HG03354 (cell line): ENCODE measurements around the gene PRR4.
A peak's percentile ranks its signal among the peaks of the same experiment; 100 is the strongest.

Experiments
- ATAC-seq: cut with Tn5 transposase; IDR thresholded peaks from one replicate; pipeline ENCODE4 v1.9.1; 2021; ENCODE audit warnings: mild to moderate bottlenecking; ENCODE audit not compliant: unreplicated experiment, poor library complexity, severe bottlenecking

The PRR4 gene, protein sequence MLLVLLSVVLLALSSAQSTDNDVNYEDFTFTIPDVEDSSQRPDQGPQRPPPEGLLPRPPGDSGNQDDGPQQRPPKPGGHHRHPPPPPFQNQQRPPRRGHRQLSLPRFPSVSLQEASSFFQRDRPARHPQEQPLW

DNA sequence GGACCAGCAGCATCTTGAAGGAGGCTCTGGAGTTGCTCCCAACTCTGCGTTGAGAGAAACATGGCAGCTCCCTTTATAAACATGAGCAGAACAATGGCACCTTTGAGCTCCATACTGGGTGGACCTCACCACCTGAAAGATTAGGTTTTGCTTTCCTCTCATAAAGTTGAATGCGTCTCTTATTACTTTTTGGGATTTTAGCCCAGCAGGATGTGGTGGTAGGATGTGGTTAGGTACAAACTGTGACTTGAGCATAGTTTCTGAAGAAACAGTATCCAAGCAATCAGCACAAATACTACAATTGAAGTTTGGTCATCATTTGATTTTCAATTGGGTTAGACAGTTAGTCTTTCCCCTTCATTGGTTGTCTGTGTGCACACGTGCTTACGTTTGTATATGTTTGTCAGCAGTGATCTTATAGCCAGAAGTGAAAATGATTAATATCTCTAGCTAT, at the start of gene PRR4:
PRR4 (minus strand) TSS at position 51 of the 454 bp plus-strand sequence; CDS start at position 13, 38 bp downstream.
- ATAC-seq = peak; percentile 57

DNA sequence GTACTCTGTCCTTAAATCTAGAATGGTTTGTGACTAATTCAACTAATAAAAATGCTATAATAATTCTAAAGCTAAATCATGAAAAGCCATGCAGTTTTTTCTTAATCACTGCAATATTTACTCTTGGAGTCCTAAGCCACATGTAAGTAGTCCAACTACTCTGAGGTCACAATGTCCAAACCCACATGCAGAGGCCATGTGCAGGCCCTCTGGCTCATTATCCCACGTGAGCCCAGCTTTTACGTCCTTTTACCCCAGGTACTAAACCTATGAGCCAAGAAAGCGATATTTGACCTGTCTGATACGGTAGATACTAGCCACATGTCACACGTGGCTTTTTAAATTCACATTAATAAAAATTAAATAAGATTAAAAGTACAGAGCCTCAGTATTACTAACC, 47.6 kb upstream of the PRR4 start:
- no peak for ATAC-seq

DNA sequence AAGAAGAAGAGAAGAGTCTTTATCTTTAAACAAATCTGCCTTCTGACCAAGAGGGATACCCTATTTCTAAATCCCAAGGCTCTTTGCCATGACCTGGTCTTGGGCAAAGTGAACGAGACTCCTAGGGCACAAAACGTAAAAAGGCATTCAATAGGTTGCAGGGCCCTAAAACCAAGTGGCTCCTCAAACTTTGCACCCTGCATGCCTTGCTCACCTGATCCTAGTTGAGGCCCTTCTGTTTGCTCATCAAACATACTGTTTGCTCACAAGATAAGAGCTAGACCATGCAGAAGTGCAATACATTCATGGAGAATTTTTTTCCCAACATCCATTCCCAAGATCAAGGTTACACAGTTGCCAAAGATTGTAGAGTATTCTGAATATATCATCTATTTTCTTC, 42.7 kb upstream of the PRR4 start:
- no peak for ATAC-seq

DNA sequence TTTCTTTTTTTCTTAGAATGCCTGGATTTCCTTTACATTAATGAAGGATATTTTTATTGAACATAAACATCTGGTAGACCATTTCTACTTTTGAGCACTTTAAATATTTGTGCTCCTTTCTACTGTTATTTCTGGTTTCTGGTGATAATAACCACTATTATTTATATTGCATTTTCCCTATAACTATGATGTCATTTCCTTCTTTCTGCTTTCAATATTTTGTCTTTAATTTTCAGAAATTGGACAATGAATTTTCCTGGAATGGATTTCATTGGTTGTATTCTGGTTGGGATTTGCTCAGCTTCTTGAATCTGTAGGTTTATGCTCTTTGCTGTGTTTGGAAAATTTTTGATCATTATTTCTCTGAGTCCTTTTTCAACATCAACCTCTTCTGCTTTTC, 40.0 kb upstream of the PRR4 start:
- ATAC-seq = no peak

DNA sequence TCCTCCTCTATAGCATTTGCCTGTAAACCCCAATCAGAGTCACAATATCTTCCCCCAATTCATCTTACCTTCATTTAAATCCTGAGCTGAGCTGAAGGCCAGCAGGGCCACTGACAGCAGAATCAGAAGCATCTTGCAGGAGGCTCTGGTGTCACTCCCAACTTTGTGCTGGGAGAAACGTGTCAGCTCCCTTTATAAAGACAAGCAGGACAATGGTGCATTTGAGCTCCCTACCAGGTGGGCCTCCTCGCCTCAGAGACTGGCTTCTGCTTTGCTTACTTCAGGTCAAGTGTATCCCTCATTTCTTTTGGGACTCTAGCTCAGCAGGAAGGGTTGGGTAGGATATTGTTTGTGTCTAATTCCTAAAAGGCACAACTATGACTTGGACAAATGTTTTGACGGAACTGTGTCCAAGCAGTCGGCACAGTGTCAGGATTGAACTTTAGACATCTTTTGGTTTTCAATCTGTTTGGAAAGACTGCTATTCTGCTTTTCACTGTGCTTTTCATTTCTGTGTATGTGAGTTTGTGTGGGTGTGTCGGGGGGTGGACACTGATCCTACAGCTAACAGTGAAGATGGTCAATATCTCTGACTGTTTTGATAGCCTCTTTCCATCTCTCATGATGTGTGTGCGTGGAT, 34.9 kb upstream of the PRR4 start, which contains the start of gene PRH1:
PRH1 (minus strand) TSS at position 170 of the 640 bp plus-strand sequence; CDS start at position 132, 38 bp downstream.
- no peak for ATAC-seq

DNA sequence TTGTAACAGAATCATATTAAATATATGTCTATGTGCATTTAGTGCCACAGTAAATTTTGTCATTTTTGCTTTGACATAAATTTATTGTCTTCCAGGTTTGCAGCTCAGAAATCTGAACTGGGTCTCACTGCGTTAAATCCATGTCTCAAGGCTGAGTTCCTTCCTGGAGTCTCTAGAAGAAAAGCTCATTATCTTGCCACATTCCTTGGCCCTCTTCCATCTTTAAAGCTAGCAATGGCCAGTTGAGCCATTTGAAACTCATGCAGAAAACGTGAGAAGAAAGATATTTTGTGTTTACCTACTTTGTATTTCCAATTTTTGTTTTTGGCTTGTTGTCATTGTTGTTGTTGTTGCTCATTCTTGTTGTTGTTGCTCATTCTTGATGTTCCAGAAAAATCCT, 24.1 kb upstream of the PRR4 start:
- no peak for ATAC-seq

DNA sequence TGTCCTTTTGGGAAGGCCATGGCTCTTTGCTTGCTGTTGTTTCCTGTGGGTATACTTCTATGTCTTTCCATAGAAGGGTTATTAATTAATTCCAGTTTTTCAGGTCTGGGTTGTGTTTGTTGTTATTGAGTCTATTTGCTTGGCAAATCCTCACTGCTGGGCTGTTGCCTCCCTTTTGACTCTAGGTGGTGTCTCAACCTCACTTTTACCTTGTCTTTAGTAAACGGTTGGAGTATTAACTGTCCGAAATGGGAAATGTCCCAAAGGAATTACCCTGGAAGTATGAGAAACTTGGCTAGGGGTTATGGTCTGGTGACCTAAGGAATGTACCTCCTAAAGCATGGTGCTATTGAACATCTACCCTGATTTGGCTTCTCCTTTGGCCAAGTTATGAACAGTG, 18.1 kb upstream of the PRR4 start:
- ATAC-seq = no peak

DNA sequence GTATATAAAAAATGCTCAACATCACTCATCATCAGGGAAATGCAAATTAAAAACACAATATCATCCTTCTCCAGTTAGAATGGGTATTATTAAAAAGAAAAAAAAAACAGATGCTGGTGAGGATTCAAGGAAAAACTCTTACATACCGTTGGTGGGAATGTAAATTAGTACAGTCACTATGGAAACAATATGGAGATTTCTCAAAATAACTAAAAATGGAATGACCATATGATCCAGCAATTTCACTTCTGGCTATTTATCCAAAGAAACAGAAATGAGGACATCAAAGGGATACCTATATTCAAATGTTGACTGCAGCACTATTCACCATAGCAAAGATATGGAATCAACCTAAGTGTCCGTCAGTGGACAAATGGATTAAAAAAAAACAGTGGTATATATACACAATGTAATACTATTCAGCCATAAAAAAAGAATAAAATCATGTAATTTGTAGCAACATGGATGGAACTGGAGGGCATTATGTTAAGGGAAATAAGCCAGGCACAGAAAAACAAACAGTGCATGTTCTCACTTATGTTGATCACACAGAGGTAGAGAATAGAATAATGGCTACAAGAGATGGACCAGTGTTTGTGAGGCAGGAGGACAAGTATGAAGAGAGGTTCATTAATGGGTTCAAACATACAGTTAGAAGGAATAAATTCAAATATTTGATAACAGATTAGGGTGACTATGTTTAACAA, 14.4 kb upstream of the PRR4 start:
- no peak for ATAC-seq

DNA sequence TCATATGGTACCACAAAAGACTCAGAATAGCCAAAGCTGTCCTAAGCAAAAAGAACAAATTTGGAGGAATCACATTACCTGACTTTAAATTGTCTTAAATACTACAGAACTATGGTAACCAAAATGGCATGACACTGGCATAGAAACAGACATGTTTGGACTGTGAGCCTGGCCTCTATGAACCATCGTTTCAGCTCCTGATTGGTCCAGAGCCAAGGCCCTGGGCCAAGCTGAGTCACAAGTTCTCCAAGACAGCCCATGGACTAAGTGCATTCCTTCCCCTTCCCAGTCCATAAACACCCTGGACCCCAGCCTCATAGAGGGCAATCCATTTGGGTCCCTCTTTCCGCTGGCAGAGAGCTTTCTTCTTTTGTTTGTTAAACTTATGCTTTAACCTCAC, 12.1 kb upstream of the PRR4 start:
- no peak for ATAC-seq

DNA sequence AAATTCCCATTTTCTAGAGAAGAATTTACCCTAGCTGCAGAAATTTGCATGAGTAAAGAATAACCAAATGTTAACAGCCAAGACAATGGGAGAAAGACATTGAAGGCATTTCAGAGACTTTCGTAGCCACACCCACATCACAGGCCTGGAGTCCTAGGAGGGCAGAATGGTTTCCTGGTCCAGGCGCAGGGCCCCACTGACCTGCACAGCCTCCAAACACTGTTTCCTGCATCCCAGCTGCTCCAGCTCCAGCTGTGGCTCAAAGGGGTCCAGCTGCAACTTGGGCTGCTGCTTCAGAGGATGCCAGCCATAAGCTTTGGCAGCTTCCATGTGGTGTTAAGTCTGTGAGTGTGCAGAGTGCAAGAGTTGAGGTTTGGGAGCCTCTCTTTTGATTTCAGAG, 6.5 kb upstream of the PRR4 start:
- ATAC-seq = no peak

DNA sequence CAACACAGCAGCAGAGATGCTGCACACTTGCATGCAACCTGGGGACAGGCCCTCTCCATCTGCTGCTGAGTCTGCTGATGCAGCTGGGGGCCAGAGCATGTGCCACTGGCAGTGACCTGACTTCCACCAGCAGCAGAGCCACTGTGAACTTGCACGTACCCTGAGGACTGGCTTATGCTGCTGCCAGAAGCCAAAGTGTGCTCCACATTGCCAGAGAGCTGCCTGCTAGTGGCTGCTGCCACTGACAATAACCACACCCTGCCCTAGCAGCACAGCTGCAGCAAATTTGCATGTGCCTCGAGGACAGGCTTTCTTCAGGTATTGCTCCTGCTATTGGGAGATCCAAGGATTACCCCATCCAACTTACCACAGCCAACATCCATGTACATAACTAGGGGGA, 4.5 kb upstream of the PRR4 start:
- no peak for ATAC-seq

DNA sequence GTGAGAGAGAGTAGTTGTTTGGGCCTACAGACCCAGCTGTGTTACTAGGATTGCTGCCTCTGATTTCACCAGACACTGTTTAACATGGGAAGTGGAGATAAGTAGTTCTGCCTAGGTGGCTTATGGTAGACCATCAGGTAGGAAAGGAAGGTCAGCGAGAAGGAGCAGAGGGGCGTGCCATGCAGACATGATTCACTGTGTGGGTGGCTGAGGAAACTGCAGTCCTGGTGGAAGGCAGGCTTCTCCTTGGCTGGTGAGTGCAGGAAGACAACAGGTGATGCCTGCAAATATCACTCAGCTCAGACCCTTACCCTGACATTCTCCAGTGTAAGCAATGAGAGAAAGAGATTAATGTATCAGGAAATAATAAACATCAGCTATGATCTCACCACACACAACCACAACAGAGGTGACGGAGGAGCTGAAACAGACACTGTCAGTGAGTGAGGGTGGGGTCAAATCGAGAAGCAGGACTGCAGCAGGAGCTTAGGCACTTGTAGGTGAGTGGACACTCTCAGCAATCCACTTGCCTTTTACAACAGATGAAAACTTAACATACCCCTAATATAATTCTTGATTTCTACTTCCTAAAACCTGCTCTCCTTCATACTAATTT, 2.1 kb upstream of the PRR4 start:
- ATAC-seq = no peak

DNA sequence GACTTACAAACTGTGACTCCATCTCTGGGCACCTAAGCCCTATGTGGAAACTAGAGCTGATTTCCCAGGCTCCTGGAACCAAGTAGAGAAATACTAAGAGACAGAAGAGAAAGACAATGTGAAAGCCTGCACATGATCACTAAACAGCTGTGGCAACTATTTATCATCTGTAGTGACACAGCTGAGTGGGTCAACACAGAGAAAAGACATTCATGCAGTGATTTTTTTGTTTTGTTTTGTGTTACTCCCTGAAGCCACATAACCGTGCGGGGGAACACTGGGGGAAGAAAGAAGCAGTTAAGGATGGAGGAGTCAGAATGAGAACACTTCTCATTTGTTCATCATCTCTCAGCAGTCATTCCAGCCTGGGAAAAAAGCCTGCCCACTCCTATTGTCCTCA, 1.5 kb downstream of the PRR4 start:
- ATAC-seq = no peak

DNA sequence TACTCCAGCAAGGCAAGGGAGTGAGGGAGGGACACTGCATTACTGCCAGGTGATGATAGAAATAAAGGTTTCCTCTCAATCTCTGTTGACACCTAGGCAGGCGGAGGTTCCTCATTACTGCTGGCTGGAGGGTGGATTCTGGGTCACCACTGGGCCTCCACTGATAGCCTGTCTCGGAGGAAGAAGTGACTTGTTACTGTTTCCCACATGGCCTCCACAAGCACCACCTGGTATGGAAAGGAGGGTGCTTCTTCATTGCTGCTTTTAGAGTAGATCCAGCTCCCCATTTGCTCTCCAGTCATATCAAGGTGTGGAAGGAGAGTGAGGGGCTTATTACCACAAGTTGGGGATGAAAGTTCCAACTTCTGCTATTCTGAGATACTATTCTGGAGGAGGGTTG, 6.4 kb downstream of the PRR4 start:
- no peak for ATAC-seq

DNA sequence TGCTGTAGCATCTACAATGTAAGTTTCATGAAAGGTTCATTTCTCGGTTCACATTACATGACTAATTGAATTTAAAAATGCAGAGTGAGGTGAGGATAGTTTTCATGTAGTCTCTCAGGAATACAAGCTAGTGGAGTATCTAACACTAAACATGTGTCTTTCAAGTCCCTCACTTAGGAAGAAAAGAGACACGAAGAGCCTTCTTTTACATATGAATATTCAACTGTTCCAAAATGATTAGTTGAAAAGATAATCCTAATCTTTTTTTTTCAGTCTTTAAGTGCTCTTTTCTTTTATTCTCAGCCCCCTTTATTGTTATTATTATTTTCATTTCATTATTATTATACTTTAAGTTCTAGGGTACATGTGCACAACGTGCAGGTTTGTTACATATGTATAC, 10.8 kb downstream of the PRR4 start:
- ATAC-seq = no peak

DNA sequence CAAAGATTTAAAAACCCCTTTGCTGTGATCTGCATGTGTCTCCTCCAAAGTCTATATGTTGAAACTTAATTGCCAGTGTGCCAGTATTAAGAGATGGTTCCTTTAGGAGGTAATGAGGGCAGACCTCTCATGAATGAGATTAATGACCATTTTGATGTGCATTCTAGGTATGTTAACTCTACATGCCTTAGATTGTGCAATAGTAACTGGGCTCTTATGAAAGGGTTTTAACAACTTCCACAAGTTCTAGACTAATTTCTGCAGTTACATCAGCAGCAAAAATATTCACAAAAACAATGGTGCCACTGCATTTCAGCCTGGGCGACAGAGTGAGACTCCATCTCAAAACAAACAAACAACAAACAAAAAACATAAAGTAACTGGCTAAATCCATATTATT, 19.3 kb downstream of the PRR4 start:
- no peak for ATAC-seq

DNA sequence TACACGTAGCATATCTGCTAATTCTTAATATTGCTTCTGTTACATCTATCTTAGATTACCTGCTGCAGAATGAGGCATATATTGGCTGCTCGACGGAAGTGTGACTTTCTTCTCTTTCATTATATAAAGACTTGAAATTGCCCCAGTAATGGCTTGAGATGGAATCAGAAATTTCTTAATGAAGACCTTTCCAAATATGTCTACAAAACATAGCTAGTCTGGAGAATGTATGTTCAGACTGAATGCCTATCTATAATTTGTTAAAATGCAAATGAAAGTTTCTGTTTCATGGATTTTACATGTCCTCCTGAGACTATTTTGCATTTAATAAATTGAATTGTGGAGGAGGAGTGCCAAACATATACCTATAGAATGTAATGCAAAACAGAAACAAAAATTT, 23.0 kb downstream of the PRR4 start, which contains the start of gene TAS2R10:
TAS2R10 (minus strand) TSS at position 101 of the 400 bp plus-strand sequence; CDS start at position 12, 89 bp downstream.
- ATAC-seq = no peak

DNA sequence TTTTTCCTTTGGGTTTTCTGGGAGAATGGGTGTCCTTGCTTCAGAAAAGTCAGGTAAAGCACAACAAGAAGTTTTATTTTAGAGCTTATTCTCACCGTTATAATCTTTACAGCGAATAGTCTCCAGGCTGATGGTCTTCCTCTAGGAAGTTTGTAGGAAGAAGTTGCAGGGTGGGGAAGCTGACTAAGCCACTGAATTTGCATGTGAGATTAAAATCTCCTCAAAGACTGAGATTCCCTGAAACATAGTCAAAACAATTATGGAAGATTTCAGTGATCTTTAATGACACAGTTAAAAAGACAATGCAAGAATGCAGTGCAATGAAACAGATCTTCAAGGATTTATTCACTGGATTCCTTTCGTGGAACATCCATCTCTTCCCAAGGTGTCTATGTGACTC, 24.3 kb downstream of the PRR4 start:
- ATAC-seq = no peak

DNA sequence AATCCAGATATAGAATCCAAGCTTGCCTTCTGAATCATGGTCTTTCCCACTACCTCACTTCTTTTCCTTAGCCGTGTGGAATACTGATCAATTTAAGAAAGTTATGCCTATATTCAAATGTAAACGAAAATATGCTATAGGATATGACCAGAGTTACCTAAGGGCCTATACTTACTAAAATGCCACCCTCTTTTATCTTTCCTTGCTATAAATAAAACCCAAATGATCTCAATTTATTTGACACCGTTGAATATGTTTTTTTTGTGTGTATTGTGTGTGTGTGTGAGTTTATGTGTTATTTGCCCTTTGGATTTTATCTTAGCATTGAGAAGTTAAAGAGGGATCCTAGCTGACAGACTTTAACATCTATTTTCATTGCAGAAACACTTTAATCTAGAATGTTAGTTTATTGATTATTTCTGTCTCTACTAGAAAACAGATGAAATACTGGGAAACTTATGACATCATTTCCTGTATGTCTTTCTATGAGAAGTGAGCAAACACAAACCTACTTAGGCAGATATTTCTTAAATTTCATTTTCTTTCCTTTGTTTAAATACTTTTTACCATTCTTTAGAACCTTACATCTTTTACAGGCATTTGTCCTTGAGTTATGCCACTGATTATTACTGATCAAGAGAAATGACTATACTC, 37.3 kb downstream of the PRR4 start:
- no peak for ATAC-seq

DNA sequence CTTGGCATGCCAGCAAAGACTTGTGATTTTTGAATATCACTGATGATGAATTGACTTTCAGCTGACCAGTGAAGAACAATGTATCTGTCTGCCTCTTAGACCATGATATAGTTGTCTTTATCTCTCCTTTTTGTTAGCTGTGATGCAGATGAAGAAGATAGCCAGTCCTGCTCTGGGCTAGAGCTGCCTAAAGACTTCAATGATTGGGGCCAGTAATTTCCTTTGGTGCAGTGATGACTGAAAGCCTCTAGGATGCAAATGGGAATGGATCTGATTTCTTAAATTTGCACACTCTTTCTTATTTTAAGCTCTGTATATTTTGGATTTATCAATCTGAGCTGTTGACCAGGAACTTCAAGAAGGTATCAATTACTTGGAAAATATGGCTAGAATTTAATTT, 39.2 kb downstream of the PRR4 start, which contains the start of gene TAS2R9:
TAS2R9 (minus strand) TSS at position 101 of the 400 bp plus-strand sequence; CDS start at position 8, 93 bp downstream.
- ATAC-seq = no peak
